HG03565 (cell line): ENCODE measurements around the gene HOOK1.
"Not testable (repeated sequence)": the region's sequence is repeated elsewhere in the genome, so short reads cannot be mapped to it uniquely, and the experiment has no call there.

Source experiments
- ATAC-seq: cut with Tn5 transposase; IDR thresholded peaks from one replicate; pipeline ENCODE4 v1.9.1; 2021; ENCODE audit warnings: mild to moderate bottlenecking, moderate library complexity; ENCODE audit not compliant: unreplicated experiment

The HOOK1 gene

DNA sequence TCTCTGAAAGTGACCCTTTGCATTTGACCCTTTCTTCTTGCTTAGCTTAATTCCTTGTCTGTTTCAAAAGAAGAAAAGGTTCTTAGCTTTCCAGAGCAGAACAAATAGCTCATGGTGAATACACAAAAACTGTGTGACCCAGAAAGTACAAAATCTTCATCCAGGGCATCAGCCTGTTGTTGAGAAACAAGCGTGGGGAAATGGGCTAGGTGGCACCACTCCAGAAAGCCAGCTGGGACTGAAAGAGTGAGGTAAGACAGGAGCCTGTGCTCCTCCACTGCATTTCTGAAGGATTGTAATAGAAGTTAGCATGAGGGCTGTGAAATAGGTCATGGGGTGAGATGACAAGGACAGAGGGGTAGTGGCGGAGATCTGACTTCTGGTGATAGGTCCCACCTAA, 66.0 kb downstream of the HOOK1 start:
- ATAC-seq, result no peak

DNA sequence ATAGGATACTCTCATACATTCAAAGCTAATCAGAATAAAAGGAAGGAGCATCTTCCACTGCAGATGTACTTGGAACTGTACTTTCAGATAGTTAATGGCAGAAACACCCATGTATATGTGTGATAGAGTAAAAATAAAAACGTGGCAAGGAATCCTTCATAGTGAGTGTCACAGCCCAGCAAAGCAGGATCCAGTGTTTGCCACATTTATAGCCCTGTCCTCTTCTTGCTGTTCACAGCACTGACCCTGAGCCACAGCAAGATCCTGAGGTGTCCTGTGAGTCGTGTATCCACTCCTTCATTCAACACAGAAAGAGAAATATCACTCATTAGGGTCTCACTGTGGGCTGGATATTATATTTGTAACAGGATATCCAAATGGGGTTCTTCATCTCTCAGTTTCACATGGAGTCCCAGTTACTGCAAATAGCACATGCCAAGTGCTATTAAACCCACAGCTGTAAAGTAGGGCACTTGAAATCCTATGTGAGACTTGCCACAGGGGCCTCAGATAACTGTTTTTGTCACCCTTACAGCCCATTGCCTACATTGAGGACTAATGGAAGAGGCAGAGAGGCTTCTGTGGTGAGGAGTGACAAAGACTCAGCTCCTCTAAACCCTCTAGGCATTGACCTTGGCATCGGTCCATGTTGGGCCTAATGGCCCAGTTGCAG, 70.5 kb downstream of the HOOK1 start:
- no peak for ATAC-seq

DNA sequence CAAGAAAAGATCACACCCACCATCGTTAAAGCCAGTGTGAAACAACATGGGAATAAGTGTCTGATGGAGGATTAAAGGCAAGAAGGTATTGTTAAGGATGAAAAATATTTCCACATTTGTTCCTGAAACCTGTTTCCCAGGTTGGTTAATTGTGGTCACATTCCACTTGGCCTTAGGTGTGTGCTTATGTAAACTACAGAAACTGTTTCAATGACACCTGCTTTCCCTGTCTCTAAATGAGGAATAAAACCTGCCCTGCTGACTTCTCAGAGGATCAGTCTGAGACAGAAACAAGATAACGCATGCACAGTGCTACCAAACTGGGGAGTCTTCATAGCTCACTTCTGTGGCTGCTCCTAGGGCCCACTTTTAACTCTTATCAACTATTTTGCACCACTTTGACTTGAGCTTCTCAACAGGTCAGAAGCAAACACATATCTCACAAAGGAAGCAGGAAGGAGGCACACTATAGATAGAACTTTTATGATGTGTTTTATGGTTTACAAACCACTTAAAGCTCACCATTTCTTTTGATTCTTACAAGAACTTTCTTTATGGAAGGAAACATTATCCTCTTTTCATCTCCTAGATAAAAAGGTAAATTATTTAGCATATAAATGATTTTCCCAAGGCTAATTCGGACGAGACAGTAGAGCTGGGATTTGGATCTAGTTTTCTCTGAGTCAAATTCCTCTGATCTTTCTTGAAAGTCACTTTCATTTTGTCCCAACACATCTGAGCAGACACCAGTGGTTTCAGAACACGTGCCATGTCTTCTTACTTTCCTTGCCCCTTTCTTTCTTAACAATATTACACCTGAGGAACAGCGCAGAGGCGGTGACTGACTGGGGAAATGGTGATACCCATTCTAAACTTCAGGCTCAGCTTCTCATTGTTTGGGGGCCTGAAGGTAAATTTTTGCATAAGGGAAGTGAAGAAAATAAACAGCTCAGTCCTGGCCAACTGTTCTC, 78.4 kb downstream of the HOOK1 start:
- no peak for ATAC-seq

DNA sequence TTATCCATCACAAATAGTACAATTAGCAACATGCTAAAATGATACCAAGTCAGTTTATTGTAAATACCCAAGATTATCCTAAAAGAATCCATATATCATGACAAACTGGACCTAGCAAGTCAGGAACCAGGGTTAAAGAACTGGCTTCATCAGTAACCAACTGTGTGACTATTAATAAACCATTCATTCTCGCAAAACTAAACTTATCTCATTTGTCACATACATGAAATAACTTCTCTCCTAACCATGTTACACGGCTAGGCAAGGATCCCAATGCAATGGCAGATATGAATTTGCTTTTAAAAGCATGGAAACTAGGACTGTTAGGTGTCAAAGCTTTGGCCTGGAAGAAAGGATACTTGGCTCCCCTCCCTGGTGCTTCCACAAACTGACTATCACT, 82.4 kb downstream of the HOOK1 start:
- ATAC-seq, result no peak

DNA sequence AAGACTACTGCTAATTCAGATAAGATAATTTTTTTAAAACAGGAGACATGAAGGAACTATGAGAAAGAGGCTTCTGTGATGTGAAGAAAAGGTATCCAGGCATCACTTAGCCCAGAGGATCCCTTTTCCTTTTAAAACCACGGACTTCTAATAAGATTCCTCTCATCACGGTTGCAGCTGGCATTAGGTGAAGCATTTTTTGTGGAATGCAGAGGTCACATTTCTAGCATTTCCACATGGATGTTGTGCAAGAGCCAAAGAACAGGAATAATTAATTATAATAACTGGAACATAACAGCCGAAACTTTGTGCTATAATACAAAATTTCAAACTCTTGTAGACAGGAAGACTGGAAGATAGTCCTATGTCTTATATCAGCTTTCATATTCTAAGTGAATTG, 84.2 kb downstream of the HOOK1 start:
- ATAC-seq, result no peak

DNA sequence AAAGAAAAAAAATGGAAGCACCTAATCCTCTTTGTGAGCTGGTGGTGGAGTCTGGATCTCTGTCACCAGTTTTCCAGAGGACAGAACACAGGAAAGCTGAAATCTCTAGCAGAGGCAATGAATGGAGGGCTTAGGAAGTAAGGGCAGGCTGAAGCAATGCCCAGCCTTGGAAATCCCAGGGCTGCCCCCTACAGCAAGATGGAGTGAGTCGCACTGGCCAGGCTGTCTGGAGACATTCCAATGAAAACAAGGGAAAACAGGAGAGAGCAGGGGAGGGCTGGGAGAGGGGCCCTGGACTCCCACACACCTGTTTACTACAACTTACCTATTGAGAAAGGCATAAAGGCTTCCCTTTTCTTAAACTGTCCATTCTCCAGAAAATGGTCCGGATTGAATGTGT, 85.9 kb downstream of the HOOK1 start:
- no peak for ATAC-seq

DNA sequence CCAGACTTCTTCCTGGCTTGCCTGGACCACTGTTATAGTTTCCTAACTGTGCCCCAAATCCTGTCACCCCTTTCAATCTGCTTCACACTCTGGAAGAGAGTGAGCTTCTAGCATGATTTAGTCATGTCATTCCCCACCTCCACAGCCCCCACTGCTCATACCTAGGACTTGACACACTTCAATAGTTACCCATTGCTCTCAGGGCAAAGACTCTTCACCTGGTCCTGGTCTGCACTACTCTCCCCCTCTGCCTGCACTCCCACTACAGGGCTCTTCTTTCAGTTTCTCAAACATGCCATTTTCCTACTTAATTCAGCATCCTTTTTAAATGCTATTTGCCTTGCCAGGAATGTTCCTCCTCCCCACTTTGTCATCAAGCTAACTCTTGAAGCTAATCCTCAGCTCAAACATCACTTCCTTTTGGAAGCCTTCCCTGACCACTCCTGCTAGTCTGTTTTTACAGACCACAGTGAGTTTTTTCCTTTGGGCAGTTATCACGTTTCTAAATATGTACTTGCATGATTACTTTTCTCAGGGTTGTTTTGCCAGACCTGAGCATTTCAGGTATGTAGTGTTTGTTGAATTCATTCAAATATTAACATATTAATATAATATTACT, 87.1 kb downstream of the HOOK1 start:
- no peak for ATAC-seq

DNA sequence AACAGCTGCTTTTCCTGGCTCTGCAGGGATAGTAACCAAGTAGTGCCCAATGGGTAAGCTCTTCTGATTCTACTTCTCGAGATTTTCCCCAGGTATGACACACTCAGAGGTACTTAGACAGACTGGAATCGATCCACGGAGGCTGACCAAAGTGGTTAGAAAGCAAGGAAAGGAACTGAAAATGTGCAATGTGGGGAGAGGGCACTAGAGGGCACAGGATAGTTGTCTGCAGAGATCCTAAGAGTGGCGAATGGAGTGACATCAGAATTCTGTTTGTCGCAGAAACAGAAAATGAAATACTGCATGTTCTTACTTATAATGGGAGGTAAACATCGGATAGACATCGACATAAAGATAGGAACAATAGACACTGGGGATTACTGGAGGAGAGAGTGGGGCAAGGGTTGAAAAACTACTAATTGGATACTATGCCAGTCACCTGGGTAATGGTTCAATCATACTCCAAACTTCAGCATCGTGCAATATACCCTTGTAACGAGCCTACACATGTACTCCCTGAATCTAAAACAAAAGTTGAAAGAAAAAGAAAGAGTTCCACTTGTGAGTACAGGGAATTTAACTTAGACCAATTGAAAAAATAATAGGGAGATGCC, 88.5 kb downstream of the HOOK1 start:
- peak; percentile 43 for ATAC-seq

DNA sequence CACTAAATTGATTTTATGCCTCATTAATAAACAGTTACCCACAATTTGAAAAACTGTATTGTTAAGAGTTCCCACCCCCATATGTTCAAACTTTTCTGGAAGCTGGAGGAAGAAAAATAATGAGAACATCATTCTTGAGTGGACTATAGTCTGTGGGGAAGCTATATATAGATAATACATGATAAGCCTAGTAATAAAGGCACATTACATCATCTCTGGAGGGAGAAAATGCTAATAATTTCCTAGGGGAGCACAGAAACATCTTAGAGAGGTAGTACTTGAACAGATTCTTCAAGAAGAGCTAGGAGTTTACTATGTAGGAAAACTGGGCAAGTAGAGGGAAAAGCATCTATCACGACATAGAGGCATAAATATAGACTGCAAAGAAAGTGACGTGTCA, 92.2 kb downstream of the HOOK1 start:
- ATAC-seq, result no peak

DNA sequence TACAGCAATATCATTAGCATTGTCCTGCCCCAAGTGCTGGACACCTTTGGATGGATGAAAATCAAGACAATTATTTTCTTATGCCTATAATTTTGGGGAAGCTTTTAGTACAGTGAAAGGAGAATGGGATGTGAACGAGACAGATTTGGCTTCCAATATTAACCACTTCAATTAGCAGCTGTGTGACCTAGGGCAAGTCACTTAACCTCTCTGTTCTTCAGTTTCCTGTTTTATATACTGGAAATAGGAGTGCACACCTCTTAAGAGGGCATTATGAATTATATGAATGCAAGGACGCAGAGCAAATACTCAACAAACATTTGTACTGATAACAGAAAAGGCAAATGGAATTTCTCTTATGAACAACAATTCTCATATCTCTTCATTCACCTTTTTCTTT, 93.3 kb downstream of the HOOK1 start:
- no peak for ATAC-seq

DNA sequence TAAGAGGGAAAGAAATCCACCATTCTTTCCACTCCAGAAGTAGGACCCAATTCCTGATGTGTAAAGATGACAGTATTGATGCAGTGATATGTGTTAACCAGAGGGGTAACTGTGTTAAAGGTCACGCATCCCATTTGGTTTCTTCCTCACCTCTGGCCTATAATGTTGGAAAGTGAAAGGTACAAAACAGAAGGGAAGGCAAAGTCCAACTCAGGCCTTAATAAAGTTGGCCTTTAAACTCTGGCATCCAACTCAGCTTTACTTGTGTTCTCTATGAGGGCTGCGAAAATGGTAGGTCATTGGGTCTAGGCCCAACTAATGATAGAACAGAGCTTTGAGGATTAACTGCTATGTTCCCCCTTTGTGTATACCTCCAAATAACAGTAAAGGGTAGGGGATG, 93.9 kb downstream of the HOOK1 start:
- ATAC-seq, result no peak

DNA sequence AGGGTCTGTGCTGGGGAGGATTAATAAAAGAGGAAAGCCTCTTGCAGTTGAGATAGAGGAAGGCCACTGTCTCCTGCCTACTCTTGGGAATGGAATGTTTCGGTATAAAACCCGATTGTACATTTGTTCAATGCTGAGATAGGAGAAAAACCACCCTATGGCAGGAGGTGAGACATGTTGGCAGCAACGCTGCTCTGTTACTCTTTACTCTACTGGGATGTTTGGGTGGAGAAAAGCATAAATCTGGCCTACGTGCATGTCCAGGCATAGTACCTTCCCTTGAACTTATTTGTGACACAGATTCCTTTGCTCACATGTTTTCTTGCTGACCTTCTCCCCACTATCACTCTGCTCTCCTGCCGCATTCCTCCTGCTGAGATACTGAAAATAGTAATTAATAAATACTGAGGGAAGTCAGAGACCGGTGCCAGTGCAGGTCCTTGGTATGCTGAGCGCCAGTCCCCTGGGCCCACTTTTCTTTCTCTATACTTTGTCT, 100.1 kb downstream of the HOOK1 start:
- ATAC-seq, result not testable (repeated sequence)

DNA sequence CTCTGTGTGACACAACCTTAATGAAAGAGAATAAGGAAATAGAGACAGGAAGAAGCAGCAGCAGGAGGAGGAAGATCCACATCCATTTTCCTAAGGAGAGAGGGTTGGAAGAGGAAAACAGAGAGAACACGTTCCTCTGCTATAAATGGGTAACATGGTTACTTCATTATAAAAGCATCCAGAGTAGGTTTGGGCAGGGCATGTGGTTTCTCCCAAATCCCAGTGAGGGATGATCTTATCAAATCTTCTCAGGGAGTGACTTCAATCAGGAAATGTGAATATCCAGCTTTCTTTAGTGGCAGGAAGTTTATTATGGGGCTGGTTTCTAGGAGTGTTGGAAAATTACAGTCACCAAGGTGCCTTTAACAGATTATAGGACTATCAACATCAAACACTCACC, 100.8 kb downstream of the HOOK1 start:
- no peak for ATAC-seq

DNA sequence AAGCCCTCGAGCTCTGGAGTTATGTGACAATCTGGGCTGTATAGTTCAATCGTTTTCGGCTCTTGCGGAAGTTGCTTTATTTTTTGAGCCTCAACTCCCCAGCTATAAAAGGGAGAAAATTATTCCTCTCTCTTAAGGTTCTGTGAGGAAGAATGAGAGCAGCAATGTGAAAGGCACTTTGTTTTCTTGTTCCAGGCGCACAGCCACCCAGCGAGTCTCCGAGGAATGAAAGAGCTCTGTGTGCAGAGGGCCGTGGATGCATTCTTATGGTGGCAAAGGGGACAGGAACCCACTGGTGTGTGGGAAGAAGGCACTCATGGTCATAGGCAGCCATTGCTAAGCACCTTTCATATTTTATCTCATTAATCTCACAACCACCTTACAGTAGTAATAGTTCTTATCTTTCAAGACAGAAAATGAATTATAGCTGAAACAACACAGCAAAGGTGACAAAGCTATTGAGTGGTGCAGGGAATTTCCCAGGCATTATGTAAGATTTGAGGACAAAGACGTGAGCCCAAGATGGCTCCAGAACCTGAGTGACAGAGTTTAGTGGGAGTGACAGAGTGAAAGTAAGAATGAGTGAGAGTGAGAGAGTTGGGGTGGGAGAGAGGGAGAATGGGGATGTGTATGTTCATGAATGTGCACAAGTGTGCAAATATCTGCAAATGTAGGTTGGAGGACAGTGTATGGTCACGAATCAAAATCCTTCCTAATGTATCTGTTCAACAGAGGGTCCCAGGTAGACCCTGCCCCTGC, 102.5 kb downstream of the HOOK1 start:
- ATAC-seq, result no peak

DNA sequence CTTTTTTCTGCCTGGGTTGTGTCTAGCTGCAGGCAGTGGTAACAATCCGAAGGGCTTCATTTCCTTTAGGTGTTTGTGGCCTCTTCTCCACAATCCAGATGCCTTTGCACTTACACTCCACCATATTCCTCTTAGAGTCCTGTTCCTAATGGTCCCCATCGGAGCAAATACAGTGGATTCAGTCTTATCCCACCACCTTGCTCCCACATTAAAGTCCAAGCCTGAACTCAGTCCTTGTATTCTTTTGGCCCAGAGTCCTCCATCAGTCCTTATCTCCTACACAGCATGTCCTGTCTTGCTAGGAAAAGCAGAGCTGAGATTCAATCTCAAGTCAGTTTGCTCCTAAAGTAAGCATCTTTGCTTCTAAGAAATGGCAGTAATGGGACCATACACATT, 103.0 kb downstream of the HOOK1 start:
- no peak for ATAC-seq

DNA sequence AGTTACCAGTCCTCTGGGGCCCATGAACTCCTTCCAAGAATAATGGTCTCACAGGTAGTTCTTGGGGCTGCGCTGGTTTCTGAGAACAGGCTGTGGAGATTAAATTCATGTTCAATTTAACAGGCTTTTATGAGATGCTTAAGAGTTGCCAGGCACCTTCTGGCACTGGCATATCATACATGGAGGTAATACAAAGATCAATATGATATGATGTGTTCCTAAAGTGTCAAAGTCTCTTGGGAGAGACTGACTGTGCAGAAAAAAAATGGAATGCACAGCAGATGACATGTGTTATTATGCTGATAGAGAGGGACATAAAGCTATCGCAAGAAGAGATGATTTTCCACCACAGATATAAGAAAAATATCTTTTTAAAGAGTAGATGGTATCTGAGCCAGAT, 105.0 kb downstream of the HOOK1 start:
- ATAC-seq, result no peak

DNA sequence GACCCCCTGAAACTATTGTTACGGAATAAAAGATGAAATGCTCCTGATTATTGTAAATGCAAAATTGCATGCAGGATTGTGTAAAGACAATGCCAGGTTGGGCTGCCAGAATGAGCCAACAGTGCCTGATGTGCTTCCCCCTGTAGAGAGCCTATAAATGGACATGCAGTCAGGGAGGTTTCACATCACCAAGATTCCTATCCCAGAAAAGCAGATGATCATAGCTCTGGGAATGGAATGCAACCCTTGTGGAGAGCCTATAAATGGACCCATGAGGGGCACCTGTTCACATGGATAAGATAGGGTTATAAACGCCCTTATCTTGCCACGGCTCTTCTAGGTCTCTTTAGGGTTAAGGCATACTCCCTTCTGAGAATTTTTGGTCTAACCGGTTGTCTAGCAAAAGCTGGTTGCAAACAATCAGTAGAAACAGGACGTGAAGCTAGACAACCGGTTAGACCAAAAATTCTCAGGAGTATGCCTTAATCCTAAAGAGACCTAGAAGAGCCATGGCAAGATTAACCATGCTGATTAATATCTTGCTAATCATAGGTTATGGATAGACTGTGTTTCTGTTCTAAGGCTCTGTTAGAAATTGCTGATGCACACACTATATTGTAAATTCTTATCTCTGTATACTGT, 106.6 kb downstream of the HOOK1 start:
- not testable (repeated sequence) for ATAC-seq

DNA sequence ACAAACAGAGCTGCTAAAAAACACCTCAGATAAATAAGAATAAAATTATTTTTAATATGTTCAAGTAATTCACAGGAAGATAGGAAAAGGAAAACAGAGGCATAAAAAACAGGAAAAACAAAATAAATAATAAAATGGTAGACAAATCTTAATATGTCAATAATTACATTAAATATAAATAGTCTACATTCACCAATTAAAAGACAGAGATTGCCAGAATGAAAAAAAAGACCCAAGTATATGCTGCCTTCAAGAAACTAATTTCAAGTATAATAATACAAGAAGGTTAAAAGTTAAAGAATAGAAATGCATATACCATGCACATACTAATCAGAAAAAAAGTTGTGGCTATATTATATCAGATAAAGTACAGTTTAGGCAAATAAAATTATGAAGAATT, 109.9 kb downstream of the HOOK1 start:
- no peak for ATAC-seq
